Mesothelial cell of epicardium (in vitro differentiated cells): ENCODE data around the gene FGF4. TPM values are rescaled to one million over a fixed set of nuclear protein-coding genes. Genes with fewer than 3 reads are reported as not detected.
"Not testable (repeated sequence)": the region's sequence is repeated elsewhere in the genome, so short reads cannot be mapped to it uniquely, and the experiment has no call there.

Source experiments
- DNase-seq, 2 experiments: peaks; one replicate each; pipeline ENCODE4 v3.0.0; 2021; ENCODE audit warnings: low spot score in 2 of 2; ENCODE audit not compliant: unreplicated experiment in 2 of 2
- H3K27ac Mint-ChIP-seq: 2 replicates; pipeline ENCODE4 v1.8.0; 2021; ENCODE audit warnings: mixed read lengths
- H3K27me3 Mint-ChIP-seq: 2 replicates; pipeline ENCODE4 v1.8.0; 2021; ENCODE audit warnings: low read depth, mixed read lengths
- H3K36me3 Mint-ChIP-seq: 2 replicates; pipeline ENCODE4 v1.8.0; 2021; ENCODE audit warnings: mixed read lengths
- H3K4me1 Mint-ChIP-seq: 2 replicates; pipeline ENCODE4 v1.8.0; 2021; ENCODE audit warnings: mixed read lengths
- H3K4me3 Mint-ChIP-seq: 2 replicates; pipeline ENCODE4 v1.8.0; 2021; ENCODE audit warnings: mild to moderate bottlenecking, moderate library complexity, mixed read lengths
- H3K9me3 Mint-ChIP-seq: 2 replicates; pipeline ENCODE4 v1.8.0; 2021; ENCODE audit warnings: mixed read lengths
- total RNA-seq: library from RNA; stranded (reverse); gene quantifications from 3 replicates; pipeline ENCODE4 v1.2.1, GENCODE V29; 2021
- TF ChIP-seq, protein P1 (sequence below): fragments of 200-600 bp; sonication (generic); IDR thresholded peaks from one replicate; pipeline ENCODE4 v1.5.0; 2021; ENCODE audit warnings: antibody characterized with exemption; ENCODE audit not compliant: unreplicated experiment

Gene FGF4
- total RNA-seq, 1 donor from 2014 or later: not detected

DNA sequence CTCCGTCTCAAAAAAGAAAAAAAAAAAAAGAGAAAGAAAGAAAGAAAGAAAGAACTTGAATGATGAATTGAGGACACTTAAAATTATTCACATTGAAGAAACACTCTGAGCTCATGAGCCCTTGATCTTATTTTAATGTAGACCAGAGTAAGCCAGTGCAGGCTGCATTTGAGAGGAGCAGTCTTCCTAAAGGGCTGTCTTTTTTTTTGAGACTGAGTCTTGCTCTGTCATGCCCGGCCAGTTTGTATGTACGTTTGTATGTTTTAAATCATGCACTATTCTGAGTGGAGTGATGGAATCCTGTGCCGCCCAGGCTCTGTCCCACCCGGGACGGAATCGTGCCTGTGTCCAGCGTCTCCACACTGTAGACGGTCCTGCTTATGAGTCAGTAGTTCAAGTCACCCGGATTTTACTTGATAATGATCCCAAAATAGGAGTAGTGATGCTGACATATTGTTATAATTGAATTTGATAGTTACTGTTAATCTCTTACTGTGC lies 9.6 kb downstream of the FGF4 start:
- Mint-ChIP-seq H3K4me1 (no peaks in the 10 kb centered on the region), H3K27ac (no peak overlapping the region), H3K27me3 (peaks cover 61% of the 10 kb centered on the region), H3K36me3 (no peaks in the 10 kb centered on the region), H3K4me3 (no peak overlapping the region), H3K9me3 (peaks cover 3% of the 10 kb centered on the region)
- no peak for DNase-seq
- TF ChIP-seq, protein P1, sequence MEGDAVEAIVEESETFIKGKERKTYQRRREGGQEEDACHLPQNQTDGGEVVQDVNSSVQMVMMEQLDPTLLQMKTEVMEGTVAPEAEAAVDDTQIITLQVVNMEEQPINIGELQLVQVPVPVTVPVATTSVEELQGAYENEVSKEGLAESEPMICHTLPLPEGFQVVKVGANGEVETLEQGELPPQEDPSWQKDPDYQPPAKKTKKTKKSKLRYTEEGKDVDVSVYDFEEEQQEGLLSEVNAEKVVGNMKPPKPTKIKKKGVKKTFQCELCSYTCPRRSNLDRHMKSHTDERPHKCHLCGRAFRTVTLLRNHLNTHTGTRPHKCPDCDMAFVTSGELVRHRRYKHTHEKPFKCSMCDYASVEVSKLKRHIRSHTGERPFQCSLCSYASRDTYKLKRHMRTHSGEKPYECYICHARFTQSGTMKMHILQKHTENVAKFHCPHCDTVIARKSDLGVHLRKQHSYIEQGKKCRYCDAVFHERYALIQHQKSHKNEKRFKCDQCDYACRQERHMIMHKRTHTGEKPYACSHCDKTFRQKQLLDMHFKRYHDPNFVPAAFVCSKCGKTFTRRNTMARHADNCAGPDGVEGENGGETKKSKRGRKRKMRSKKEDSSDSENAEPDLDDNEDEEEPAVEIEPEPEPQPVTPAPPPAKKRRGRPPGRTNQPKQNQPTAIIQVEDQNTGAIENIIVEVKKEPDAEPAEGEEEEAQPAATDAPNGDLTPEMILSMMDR: no peak

DNA sequence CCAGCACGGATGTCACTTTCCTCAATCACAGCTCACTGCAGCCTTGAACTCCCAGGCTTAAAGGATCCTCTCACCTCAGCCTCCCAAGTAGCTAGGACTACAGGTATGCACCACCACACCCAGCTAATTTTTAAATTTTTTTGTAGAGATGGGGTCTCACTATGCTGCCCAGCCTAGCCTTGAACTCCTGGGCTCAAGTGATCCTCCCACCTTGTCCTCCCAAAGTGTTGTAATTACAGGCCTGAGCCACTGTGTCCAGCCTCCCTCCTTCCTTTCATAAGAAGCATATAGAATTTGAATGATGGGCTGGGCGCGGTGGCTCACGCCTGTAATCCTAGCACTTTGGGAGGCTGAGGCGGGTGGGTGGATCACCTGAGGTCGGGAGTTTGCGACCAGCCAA lies 10.2 kb downstream of the FGF4 start:
- not testable (repeated sequence) for H3K4me1 Mint-ChIP-seq, H3K36me3 Mint-ChIP-seq, H3K4me3 Mint-ChIP-seq, H3K27ac Mint-ChIP-seq, DNase-seq, H3K9me3 Mint-ChIP-seq
- H3K27me3 Mint-ChIP-seq: peaks cover 56% of the 10 kb centered on the region

DNA sequence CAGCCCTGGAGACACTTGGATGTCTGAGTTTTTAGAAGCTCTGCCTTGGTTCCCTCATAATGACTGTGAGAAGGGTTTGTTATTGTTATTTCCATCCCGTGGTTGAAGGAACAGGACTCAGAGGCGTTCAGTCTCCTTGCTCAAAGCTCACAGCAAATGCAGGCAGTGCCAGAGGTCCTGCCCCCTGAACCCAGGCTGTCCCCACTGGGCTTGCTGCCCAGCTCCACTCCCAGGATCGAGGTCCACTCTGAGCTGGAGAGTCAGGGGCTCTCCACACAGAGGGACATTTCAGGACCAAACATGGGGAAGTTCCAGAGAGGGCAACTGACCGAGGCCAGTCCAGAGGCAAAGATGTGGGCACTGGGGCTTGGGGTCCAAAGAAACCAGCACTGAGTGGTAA lies 14.8 kb downstream of the FGF4 start:
- DNase-seq: no peak
- no peak overlapping the region for H3K27ac Mint-ChIP-seq
- H3K4me1 Mint-ChIP-seq: no peaks in the 10 kb centered on the region
- H3K4me3 Mint-ChIP-seq: no peak overlapping the region
- no peaks in the 10 kb centered on the region for H3K36me3 Mint-ChIP-seq
- peaks cover 24% of the 10 kb centered on the region for H3K27me3 Mint-ChIP-seq
- TF ChIP-seq, protein P1: no peak
- H3K9me3 Mint-ChIP-seq: peaks cover 10% of the 10 kb centered on the region

DNA sequence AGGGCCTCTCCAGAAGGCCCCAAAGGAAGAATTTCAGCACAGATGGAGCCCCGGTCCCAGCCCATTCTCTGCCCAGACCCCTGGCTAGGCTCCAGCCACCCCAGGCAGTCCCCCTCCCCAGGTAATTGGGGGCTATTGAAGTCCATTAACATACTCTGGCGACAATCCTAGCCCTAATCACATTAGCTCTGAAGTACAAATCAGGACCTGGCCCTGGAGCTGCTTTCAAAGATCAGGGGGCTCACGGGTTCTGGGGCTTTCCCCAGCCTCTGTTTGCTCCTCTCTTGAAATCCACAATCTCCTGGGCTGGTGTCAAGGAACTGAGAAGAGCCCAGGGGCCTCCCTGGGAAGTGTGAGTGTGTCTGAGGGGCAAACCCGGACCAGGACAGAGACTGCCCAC lies 22.3 kb downstream of the FGF4 start:
- Mint-ChIP-seq H3K27ac (no peak overlapping the region), H3K9me3 (peaks cover 10% of the 10 kb centered on the region), H3K4me1 (peaks cover 5% of the 10 kb centered on the region), H3K27me3 (no peaks in the 10 kb centered on the region), H3K4me3 (no peak overlapping the region), H3K36me3 (no peaks in the 10 kb centered on the region)
- TF ChIP-seq, protein P1: no peak
- DNase-seq: no peak

DNA sequence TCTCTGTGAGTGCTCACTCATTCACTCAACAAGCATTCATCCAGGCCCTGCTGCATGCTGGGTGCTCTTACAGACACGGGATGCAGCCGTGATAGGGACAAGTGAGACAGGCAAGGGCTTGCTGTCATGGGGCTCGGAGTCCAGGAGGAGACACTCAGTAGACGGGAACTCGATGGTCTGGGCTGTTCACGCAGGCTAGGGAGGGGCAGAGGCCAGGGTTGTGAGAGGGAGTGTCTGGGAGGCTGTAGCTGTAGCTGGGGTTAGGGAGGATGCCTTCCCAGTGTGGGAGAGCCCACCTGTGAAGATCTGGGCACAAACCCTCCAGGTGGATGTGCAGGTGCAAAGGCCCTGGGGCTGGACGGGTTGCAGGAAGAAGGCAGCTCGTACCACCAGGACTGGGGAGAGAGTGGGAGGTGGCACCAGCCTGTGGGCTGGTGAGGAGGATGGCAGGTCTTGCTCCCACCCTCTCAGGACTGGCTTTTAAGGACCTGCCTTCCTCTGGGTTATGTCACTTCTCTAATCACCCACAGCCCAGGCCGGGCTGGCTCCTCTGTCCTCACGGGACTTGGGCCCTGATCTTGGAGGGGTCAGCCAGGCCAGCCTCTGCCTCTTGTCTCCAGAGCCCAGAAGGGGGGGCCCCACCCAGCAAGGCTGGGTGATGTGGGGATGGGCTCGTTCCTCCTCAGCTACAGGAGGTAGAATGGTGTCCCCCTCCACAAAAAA lies 24.1 kb downstream of the FGF4 start:
- Mint-ChIP-seq H3K36me3 (no peaks in the 10 kb centered on the region), H3K4me3 (no peak overlapping the region), H3K27ac (no peak overlapping the region), H3K9me3 (peaks cover 2% of the 10 kb centered on the region), H3K4me1 (peaks cover 16% of the 10 kb centered on the region), H3K27me3 (no peaks in the 10 kb centered on the region)
- TF ChIP-seq, protein P1: no peak
- no peak for DNase-seq

DNA sequence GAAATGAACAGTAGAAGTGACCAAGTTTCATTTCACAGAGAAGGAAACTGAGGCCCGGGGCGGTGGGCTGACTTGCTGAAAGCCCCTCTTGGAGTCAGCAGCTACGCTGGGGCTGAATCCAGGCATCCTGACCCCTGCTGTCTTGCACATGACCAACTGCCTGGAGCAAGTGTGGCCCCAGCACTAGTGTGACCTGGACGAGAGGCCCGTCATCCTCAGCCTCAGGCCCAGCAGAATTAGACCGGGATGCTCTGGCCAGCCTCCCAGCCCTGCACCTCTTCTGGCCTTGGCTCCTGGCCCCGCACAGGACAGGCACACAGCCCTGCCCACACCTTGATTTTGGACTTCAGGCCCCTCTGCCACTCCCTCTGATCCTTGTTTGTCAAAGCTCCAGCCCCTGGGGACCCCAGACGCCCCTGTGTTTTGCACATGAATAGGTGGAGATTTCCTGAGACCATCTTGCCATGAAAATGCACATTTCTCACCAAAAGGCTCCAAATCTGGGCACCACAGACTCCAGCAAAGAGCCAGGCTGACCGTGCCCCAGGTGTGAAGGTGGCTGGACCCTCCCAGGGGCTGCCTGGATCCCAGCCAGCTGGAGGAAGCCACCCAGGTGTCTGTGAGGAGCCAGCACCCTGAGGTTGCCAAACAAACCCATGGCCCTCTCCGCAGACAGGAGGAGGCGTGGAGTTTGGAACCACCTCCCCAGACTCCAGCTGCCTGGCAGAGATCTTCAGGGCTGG lies 24.9 kb downstream of the FGF4 start:
- DNase-seq: no peak
- TF ChIP-seq, protein P1: no peak
- Mint-ChIP-seq H3K36me3 (no peaks in the 10 kb centered on the region), H3K4me1 (peaks cover 16% of the 10 kb centered on the region), H3K9me3 (no peaks in the 10 kb centered on the region), H3K27me3 (no peaks in the 10 kb centered on the region), H3K27ac (no peak overlapping the region), H3K4me3 (no peak overlapping the region)
